Prostate gland (tissue), 2 donors: Measurements from ENCODE around the gene TMEM86B. TPM values are rescaled to one million over a fixed set of nuclear protein-coding genes. Genes with fewer than 3 reads are reported as not detected.

Experiments
- DNase-seq: peaks from one replicate; pipeline ENCODE4 v3.0.0-alpha.2; 2019; ENCODE audit warnings: low spot score
- H3K27ac ChIP-seq, 2 donors: fragments of 200-600 bp; sonication (generic); 2 replicates each; pipeline ENCODE4 v1.5.1; 2017 to 2019
- H3K27me3 ChIP-seq: fragments of 200-600 bp; sonication (generic); replicated peaks from 2 replicates; pipeline ENCODE4 v1.5.1; 2019; ENCODE audit not compliant: insufficient read depth
- H3K36me3 ChIP-seq, 2 donors: fragments of 200-600 bp; sonication (generic); 1 replicate in 1 of 2; 2 replicates in 1 of 2; pipeline versions ENCODE4 v1.5.1 to v1.8.1; 2017 to 2019
- H3K4me1 ChIP-seq: fragments of 200-600 bp; sonication (generic); replicated peaks from 2 replicates; pipeline ENCODE4 v1.5.1; 2019
- H3K4me3 ChIP-seq, 2 donors: fragments of 200-600 bp; sonication (generic); 2 replicates each; pipeline ENCODE4 v1.5.1; 2017 to 2019
- H3K9me3 ChIP-seq: fragments of 200-600 bp; sonication (generic); 2 replicates; pipeline ENCODE4 v1.5.1; 2017
- CTCF ChIP-seq, 4 experiments: fragments of 200-600 bp in 2 of 4; fragments of 450-650 bp in 2 of 4; sonication (generic) in 2 of 4; IDR thresholded peaks; 1 replicate in 3 of 4; 2 replicates in 1 of 4; pipeline ENCODE4 v1.5.1; 2016 to 2019; ENCODE audit warnings: antibody characterized with exemption in 4 of 4, mild to moderate bottlenecking in 2 of 4, moderate library complexity in 2 of 4
- POLR2A ChIP-seq: fragments of 450-650 bp; IDR thresholded peaks from one replicate; pipeline ENCODE4 v1.6.1; 2016; ENCODE audit warnings: antibody characterized with exemption, mild to moderate bottlenecking
- POLR2AphosphoS5 ChIP-seq: sonication (generic); formaldehyde crosslinking; IDR thresholded peaks from one replicate; pipeline ENCODE4 v1.6.1; 2017; ENCODE audit warnings: antibody characterized with exemption
- WGBS: methylation state at CpG from one replicate; pipeline ENCODE4 v1.1.5; 2018; 5-methylcytosine and 5-hydroxymethylcytosine counted together
- intact Hi-C: fragments of 100-400 bp; cut with DNase I; formaldehyde crosslinking; loops from one replicate; pipeline ENCODE4 v1.14.2; 2022
- total RNA-seq, 2 donors: library from RNA; depleted of rRNA; stranded (reverse); fragments of >200 nt; gene quantifications; one replicate each; pipeline ENCODE4 v1.1.0, GENCODE V29; 2016

TMEM86B gene
- total RNA-seq, 2 donors from 2014 or later, result 1.5 to 10.8 TPM

- no peak for TF ChIP-seq CTCF (IDR thresholded peaks at IDR 0.05)
- TF ChIP-seq POLR2A, result no peak
- TF ChIP-seq POLR2AphosphoS5, result no peak
- intact Hi-C loops, result no loop called here
- no peaks in the 10 kb centered on the region for H3K27me3 ChIP-seq
- DNase-seq, result no peak
- no peak overlapping the region for H3K27ac ChIP-seq
- peaks cover 10 to 20% of the 10 kb centered on the region in 2 donors for H3K36me3 ChIP-seq
- no peak overlapping the region for H3K4me3 ChIP-seq
- no peaks in the 10 kb centered on the region for H3K9me3 ChIP-seq
- H3K4me1 ChIP-seq, result no peaks in the 10 kb centered on the region
- 91% methylated on average over 11 of the region's 11 CpGs for WGBS
These were observed 21.3 kb upstream of the TMEM86B start for GRCh38 chr19:55249841-55250240.

- Histone ChIP-seq H3K27me3 (no peaks in the 10 kb centered on the region), H3K4me1 (no peaks in the 10 kb centered on the region), H3K27ac (no peak overlapping the region), H3K9me3 (no peaks in the 10 kb centered on the region), H3K36me3 (peaks cover 19 to 27% of the 10 kb centered on the region in 2 donors), H3K4me3 (no peak overlapping the region)
- 85% methylated on average over 9 of the region's 9 CpGs for WGBS
- intact Hi-C loops, result no loop called here
- TF ChIP-seq CTCF (IDR thresholded peaks at IDR 0.05), result no peak
- TF ChIP-seq POLR2AphosphoS5, result no peak
- TF ChIP-seq POLR2A, result no peak
- DNase-seq, result no peak
These were observed 20.1 kb upstream of the TMEM86B start for GRCh38 chr19:55248704-55249103.

- TF ChIP-seq POLR2AphosphoS5, result no peak
- TF ChIP-seq CTCF (IDR thresholded peaks at IDR 0.05), result no peak
- no peak for TF ChIP-seq POLR2A
- 82% methylated on average over 10 of the region's 10 CpGs for WGBS
- Histone ChIP-seq H3K4me1 (no peaks in the 10 kb centered on the region), H3K27me3 (no peaks in the 10 kb centered on the region), H3K4me3 (no peak overlapping the region), H3K9me3 (no peaks in the 10 kb centered on the region), H3K27ac (no peak overlapping the region), H3K36me3 (peaks cover 19 to 27% of the 10 kb centered on the region in 2 donors)
- intact Hi-C loops, result no loop called here
- DNase-seq, result no peak
These were observed 19.7 kb upstream of the TMEM86B start for GRCh38 chr19:55248166-55248675.

- Histone ChIP-seq H3K4me1 (no peaks in the 10 kb centered on the region), H3K27ac (no peak overlapping the region), H3K36me3 (peaks cover 19 to 27% of the 10 kb centered on the region in 2 donors), H3K9me3 (no peaks in the 10 kb centered on the region), H3K4me3 (no peak overlapping the region), H3K27me3 (no peaks in the 10 kb centered on the region)
- intact Hi-C loops, result no loop called here
- WGBS, result 45% methylated on average over 10 of the region's 10 CpGs
- DNase-seq, result no peak
- TF ChIP-seq POLR2A (no peak), CTCF (IDR thresholded peaks at IDR 0.05) (no peak), POLR2AphosphoS5 (no peak)
These were observed 19.1 kb upstream of the TMEM86B start for GRCh38 chr19:55247621-55248099.
